OCI-LY7 (cell line): Measurements from ENCODE around the gene ABCA3. TPM values are rescaled to one million over a fixed set of nuclear protein-coding genes. Genes with fewer than 3 reads are reported as not detected.

Experiments
- BruUV-seq: library from RNA; stranded (reverse); fragments of 400-500 nt; replicated peaks from 2 replicates; lab custom pipeline; 2021; lab: Mats Ljungman, UMichigan
- CTCF ChIA-PET: fragments of 300-600 bp; sonication (Branson Sonifier 250); formaldehyde crosslinking; loops from one replicate; lab custom pipeline; 2022; ENCODE audit warnings: antibody characterized with exemption; ENCODE audit not compliant: unreplicated experiment; lab: Charles Lee
- POLR2A ChIA-PET: fragments of 300-600 bp; sonication (Branson Sonifier 250); formaldehyde crosslinking; loops from one replicate; lab custom pipeline; 2022; ENCODE audit warnings: antibody characterized with exemption; lab: Charles Lee
- DNase-seq: peaks from one replicate; pipeline ENCODE4 v3.0.0-alpha.2; 2015; ENCODE audit warnings: low spot score
- H2AFZ ChIP-seq: fragments of 200-600 bp; sonication (generic), shearing (Covaris generic); 2 replicates; pipeline ENCODE4 v1.6.1; 2014; ENCODE audit warnings: mild to moderate bottlenecking, antibody characterized with exemption, low read length, moderate library complexity
- H3K27ac ChIP-seq: fragments of 200-600 bp; sonication (generic); 2 replicates; pipeline ENCODE4 v1.5.1; 2014; ENCODE audit warnings: mixed run types, low read depth, mild to moderate bottlenecking, moderate library complexity, low read length, inconsistent platforms; ENCODE audit not compliant: poor library complexity, severe bottlenecking
- H3K36me3 ChIP-seq: fragments of 200-600 bp; sonication (generic); 2 replicates; pipeline ENCODE4 v1.6.1; 2014; ENCODE audit warnings: mild to moderate bottlenecking, antibody characterized with exemption, low read length, moderate library complexity, mixed read lengths; ENCODE audit not compliant: insufficient read depth
- H3K4me1 ChIP-seq: fragments of 200-600 bp; sonication (generic); 2 replicates; pipeline ENCODE4 v1.5.1; 2014; ENCODE audit warnings: mild to moderate bottlenecking, low read length; ENCODE audit not compliant: insufficient read depth, poor library complexity, severe bottlenecking
- H3K4me2 ChIP-seq: fragments of 200-600 bp; sonication (generic); 2 replicates; pipeline ENCODE4 v1.6.1; 2014; ENCODE audit warnings: mild to moderate bottlenecking, low read length
- H3K4me3 ChIP-seq: fragments of 200-600 bp; sonication (generic); 2 replicates; pipeline ENCODE4 v1.5.1; 2014; ENCODE audit warnings: mild to moderate bottlenecking, low read depth, low read length; ENCODE audit not compliant: poor library complexity, severe bottlenecking
- H3K79me2 ChIP-seq: fragments of 200-600 bp; sonication (generic); 2 replicates; pipeline ENCODE4 v1.6.1; 2016; ENCODE audit warnings: low read depth, mild to moderate bottlenecking, low read length, moderate library complexity, mixed read lengths; ENCODE audit not compliant: insufficient read depth
- H3K9me2 ChIP-seq: fragments of 200-600 bp; sonication (generic); 2 replicates; pipeline ENCODE4 v1.6.1; 2016; ENCODE audit warnings: mild to moderate bottlenecking, low read length, mixed read lengths; ENCODE audit not compliant: insufficient read depth
- H3K9me3 ChIP-seq: fragments of 200-600 bp; sonication (generic); 2 replicates; pipeline ENCODE4 v1.6.1; 2014; ENCODE audit warnings: mild to moderate bottlenecking, mixed run types, low read length, mixed read lengths
- H4K20me1 ChIP-seq: fragments of 200-600 bp; sonication (generic); 2 replicates; pipeline ENCODE4 v1.6.1; 2014; ENCODE audit warnings: mild to moderate bottlenecking, antibody characterized with exemption, low read length, moderate library complexity, mixed read lengths; ENCODE audit not compliant: insufficient read depth
- CTCF ChIP-seq: fragments of 200-600 bp; sonication (generic); conservative IDR thresholded peaks from 2 replicates; pipeline ENCODE4 v1.5.1; 2014; ENCODE audit warnings: mild to moderate bottlenecking, antibody characterized with exemption, low read length, moderate library complexity, mixed read lengths
- EZH2phosphoT487 ChIP-seq: fragments of 200-600 bp; sonication (generic); IDR thresholded peaks from 2 replicates; pipeline ENCODE4 v1.6.1; 2018; ENCODE audit warnings: low read depth, borderline replicate concordance, mild to moderate bottlenecking, mixed run types, antibody characterized with exemption, low read length, moderate library complexity, mixed read lengths
- intact Hi-C: fragments of 100-400 bp; cut with micrococcal nuclease; formaldehyde crosslinking; loops from one replicate; pipeline ENCODE4 v1.10.0; 2022; ENCODE audit not compliant: unreplicated experiment
- total RNA-seq, 2 experiments: library from RNA; depleted of rRNA in 1 of 2; stranded (reverse); fragments of >200 nt in 1 of 2; shearing (Covaris generic) in 1 of 2; gene quantifications; 2 replicates each; pipeline ENCODE4 v1.2.3, GENCODE V29; 2014 to 2022

ABCA3 gene
- total RNA-seq, 2 experiments from 2014 or later: 0.23 TPM; not detected in 1

- Histone ChIP-seq H3K79me2 (peaks cover 23% of the 10 kb centered on the region; the same call in 1 of the 2 replicates), H2AFZ (no peak overlapping the region), H3K9me2 (no peaks in the 10 kb centered on the region), H3K4me1 (peaks cover 8% of the 10 kb centered on the region), H3K36me3 (peaks cover 98% of the 10 kb centered on the region), H3K27ac (no peak overlapping the region), H3K9me3 (no peaks in the 10 kb centered on the region), H4K20me1 (0 out of 2 replicates have a peak, but pooled peaks cover 6% of the 10 kb centered on the region), H3K4me2 (no peak overlapping the region), H3K4me3 (no peak overlapping the region)
- no TSS peak for BruUV-seq
- intact Hi-C loops: no loop called here
- TF ChIP-seq EZH2phosphoT487 (no peak), CTCF (no peak)
- ChIA-PET CTCF (no interaction called here), POLR2A (no interaction called here)
- no peak for DNase-seq
These were observed 83.9 kb downstream of the ABCA3 start for GRCh38 chr16:2256531-2257140.

- ChIA-PET CTCF (no interaction called here), POLR2A (interaction anchor here (0.5 kb wide), 1 partner anchor 231 kb away, joined by 5 read pairs; no protein-coding TSS in a partner anchor)
- DNase-seq: no peak
- no peak overlapping the region for H2AFZ ChIP-seq
- H3K4me3 ChIP-seq: no peak overlapping the region
- peaks cover 28% of the 10 kb centered on the region for H3K79me2 ChIP-seq
- no peak overlapping the region for H3K27ac ChIP-seq
- H3K4me2 ChIP-seq: no peak overlapping the region
- H3K9me3 ChIP-seq: no peaks in the 10 kb centered on the region
- intact Hi-C loops: no loop called here
- peaks cover 81% of the 10 kb centered on the region for H3K36me3 ChIP-seq
- BruUV-seq: TSS peak; percentile 63
- 0 out of 2 replicates have a peak, but pooled peaks cover 3% of the 10 kb centered on the region for H4K20me1 ChIP-seq
- TF ChIP-seq EZH2phosphoT487 (no peak), CTCF (no peak)
- H3K9me2 ChIP-seq: no peaks in the 10 kb centered on the region
- H3K4me1 ChIP-seq: peaks cover 17% of the 10 kb centered on the region
These were observed 87.2 kb downstream of the ABCA3 start for GRCh38 chr16:2253293-2253692.

- BruUV-seq: no TSS peak
- H3K79me2 ChIP-seq: peaks cover 23% of the 10 kb centered on the region
- TF ChIP-seq EZH2phosphoT487: no peak
- TF ChIP-seq CTCF: no peak
These were observed 87.8 kb downstream of the ABCA3 start for GRCh38 chr16:2252806-2253148.

More at GRCh38 chr16:2252806-2253148, 87.8 kb downstream of the ABCA3 start:
- Histone ChIP-seq H3K4me3 (no peak overlapping the region), H4K20me1 (no peaks in the 10 kb centered on the region), H3K4me2 (no peak overlapping the region), H2AFZ (no peak overlapping the region), H3K27ac (peak overlapping the region; percentile 68), H3K36me3 (peaks cover 76% of the 10 kb centered on the region), H3K9me2 (no peaks in the 10 kb centered on the region), H3K4me1 (peaks cover 17% of the 10 kb centered on the region), H3K9me3 (no peaks in the 10 kb centered on the region)
- ChIA-PET CTCF (no interaction called here), POLR2A (interaction anchor here (0.5 to 1.7 kb wide), 2 partner anchors 11 to 231 kb away, joined by 5 to 6 read pairs; no protein-coding TSS in a partner anchor)
- intact Hi-C loops: no loop called here
- DNase-seq: no peak
